Measurements from ENCODE around the gene RPS6KB2. TPM values are rescaled to one million over a fixed set of nuclear protein-coding genes. Genes with fewer than 3 reads are reported as not detected.

RPS6KB2 gene
- 10 to 100 TPM; 35.5 to 44.6 TPM for total RNA-seq

DNA sequence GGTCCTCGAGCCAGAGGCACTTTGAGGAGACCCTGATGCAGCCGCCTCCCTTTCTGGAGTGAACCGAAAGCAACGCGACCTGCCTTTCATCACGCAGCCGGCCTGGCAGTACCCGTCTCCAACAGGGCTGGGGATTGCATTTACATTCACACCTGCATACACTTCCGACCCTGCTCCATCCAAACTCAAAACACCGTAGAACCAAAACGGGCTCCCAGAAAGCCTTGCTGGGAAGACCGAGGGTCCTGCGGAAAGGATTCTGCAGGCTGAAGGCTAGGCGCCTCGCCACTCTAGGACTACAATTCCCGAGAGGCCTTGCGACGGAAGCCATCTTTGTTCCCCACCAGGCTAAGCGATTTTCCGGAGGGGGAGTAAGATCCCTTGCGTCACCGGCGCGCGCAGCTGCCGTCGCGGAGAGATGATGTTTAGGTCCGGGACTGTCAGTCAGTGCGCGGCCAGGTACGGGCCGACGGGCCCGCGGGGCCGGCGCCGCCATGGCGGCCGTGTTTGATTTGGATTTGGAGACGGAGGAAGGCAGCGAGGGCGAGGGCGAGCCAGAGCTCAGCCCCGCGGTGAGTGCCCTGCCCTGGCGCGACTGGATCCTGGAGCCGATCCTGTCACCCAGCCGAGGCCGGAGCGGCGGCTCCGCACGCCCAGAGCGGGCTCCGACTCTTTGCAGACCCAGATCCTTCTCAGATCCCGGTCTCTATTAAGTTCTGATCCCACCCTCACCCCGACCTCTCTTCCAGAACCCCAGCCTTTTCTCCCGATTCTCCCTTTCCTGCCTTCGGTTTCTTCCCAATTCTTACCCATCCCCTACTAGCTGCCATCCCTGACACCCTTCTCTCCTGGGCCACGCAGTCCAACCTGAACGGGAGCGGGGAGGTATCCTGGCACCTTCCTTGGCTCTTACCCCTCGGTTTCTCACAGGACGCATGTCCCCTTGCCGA, at the start of gene RPS6KB2:
TSS of gene RPS6KB2 (plus strand) at position 443 of the 950 bp plus-strand sequence. CDS start at position 495, 52 bp downstream.
- H3K36me3 ChIP-seq, result peaks cover 28% of the 10 kb centered on the region
- DNase-seq (ENCODE audit: low spot score), result peak; percentile 99
- peak within 1 kb of the TSS; percentile 90 for H3K27ac ChIP-seq
- TF ChIP-seq, protein P1, sequence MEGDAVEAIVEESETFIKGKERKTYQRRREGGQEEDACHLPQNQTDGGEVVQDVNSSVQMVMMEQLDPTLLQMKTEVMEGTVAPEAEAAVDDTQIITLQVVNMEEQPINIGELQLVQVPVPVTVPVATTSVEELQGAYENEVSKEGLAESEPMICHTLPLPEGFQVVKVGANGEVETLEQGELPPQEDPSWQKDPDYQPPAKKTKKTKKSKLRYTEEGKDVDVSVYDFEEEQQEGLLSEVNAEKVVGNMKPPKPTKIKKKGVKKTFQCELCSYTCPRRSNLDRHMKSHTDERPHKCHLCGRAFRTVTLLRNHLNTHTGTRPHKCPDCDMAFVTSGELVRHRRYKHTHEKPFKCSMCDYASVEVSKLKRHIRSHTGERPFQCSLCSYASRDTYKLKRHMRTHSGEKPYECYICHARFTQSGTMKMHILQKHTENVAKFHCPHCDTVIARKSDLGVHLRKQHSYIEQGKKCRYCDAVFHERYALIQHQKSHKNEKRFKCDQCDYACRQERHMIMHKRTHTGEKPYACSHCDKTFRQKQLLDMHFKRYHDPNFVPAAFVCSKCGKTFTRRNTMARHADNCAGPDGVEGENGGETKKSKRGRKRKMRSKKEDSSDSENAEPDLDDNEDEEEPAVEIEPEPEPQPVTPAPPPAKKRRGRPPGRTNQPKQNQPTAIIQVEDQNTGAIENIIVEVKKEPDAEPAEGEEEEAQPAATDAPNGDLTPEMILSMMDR (IDR thresholded peaks at IDR 0.05), result peak in 1 of 2 donors; percentile 13
- peak within 1 kb of the TSS; percentile 78 to 98 for H3K4me3 ChIP-seq
- H3K27me3 ChIP-seq, result no peaks in the 10 kb centered on the region
- peaks cover 0 to 25% of the 10 kb centered on the region in 2 donors for H3K4me1 ChIP-seq
- no peaks in the 10 kb centered on the region for H3K9me3 ChIP-seq

DNA sequence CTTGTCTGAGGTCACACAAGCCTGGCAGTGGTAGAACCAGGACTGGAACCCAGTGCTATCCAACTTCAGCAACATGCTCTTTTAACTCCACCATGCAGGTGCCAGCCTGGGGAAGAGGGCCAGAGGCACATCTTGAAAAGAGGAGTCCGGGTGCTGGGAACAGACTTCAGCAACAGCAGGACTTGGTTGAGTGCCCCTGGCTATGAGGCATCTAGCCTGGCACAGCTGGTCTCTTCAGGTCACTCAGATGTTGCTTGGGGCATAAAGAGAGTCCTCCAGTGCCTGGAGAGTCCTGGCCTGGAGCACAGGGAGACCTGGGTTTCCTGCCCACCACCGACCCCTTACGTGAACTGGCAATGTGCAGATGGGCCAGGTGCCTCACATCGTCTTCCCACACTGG, 49.8 kb upstream of the RPS6KB2 start:
- peaks cover 0 to 19% of the 10 kb centered on the region in 2 donors for H3K4me1 ChIP-seq
- H3K27me3 ChIP-seq, result no peaks in the 10 kb centered on the region
- no peak overlapping the region for H3K4me3 ChIP-seq
- DNase-seq (ENCODE audit: low spot score), result no peak
- no peaks in the 10 kb centered on the region for H3K36me3 ChIP-seq
- no peak overlapping the region for H3K27ac ChIP-seq
- no peaks in the 10 kb centered on the region for H3K9me3 ChIP-seq
- TF ChIP-seq, protein P1 (IDR thresholded peaks at IDR 0.05), result no peak

DNA sequence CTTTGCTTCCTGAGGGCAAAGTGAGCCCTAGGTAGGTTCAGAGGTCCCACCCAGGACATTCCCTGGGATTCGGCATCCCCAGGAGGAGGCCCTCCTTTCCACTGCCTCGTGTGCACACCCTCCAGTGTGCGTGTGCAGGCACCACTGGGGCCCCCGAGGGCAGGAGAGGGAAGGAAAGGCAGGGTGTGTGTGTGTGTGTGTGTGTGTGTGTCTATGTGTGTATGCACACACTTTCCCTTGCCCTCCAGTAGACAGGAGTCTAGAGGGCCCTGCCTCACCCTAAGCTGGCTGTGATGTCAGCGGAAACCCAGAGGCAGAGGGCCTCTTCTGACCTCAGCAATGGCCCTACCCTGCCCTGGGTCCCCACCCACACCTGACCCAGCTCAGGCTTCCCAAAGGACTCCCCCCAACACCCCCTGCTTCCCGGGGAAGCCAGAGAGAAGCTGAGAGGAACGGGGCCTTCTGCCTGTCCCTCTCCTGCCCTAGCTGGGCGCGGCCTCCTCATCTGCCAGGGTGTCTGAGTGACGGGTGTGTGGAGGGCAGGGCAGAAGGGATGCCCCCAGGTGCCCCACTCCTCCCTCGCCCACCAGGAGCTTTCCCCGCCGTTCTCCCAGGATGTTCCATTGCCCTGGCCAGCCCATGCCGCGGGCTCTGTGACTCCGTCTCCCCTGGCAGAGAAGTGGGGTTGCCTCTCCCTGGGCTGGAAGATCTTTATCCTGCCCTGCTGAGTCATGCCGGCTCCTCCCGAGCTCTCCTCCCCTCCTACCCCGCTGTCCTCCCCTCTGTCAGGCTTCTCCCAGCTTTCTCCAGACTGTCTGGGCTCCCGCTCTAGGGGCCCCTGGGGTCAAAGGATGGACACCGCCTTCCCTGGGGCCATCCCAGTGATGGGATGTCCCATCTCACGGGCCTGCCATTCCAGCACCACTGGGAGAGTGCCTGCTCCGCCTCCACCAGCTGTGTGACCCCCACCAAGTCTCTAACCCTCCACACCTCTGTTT, 48.9 kb upstream of the RPS6KB2 start:
- Histone ChIP-seq H3K9me3 (no peaks in the 10 kb centered on the region), H3K27me3 (no peaks in the 10 kb centered on the region), H3K36me3 (no peaks in the 10 kb centered on the region), H3K4me1 (peaks cover 0 to 11% of the 10 kb centered on the region in 2 donors), H3K27ac (no peak overlapping the region), H3K4me3 (no peak overlapping the region)
- DNase-seq (ENCODE audit: low spot score), result no peak
- TF ChIP-seq, protein P1 (IDR thresholded peaks at IDR 0.05), result no peak

DNA sequence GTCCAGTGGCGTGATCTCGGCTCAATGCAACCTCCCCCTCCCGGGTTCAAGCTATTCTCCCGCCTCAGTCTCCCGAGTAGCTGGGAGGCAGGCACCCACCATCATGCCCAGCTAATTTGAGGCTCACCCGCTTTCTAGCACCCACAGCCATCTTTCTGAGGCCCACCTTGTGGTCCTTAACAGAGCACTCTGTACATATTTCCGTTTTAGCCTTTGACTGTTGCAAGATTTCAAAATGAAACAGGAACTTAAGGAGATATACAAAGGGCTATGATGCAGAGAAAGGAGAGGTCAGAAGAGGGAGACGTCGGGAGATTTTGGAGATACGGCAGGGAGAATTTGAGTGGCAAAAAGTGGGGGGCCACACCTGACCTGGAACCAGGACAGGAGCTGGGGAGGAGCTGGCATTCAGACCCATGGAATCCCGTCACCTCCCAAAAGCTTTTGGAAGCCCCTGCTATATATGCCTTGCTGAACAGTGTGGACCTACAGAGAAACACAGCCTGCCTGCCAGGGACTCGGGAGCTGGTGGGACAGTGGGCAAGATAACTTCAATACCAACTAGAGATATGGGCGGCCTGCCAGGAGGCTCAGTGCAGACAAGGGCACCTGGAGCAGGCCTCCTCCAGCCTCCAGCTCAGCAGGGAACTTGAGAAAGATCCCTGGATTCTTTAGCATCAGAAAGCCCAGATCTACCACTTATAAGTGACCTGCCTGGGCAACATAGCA, 46.9 kb upstream of the RPS6KB2 start:
- Histone ChIP-seq H3K4me1 (peaks cover 0 to 4% of the 10 kb centered on the region in 2 donors), H3K27ac (no peak overlapping the region), H3K27me3 (no peaks in the 10 kb centered on the region), H3K36me3 (no peaks in the 10 kb centered on the region), H3K4me3 (no peak overlapping the region), H3K9me3 (no peaks in the 10 kb centered on the region)
- DNase-seq (ENCODE audit: low spot score), result no peak
- TF ChIP-seq, protein P1 (IDR thresholded peaks at IDR 0.05), result no peak
